GM12878 (cell line): ENCODE data around the gene ADGRG7. TPM values are rescaled to one million over a fixed set of nuclear protein-coding genes. Genes with fewer than 3 reads are reported as not detected.
A peak's percentile ranks its signal among the peaks of the same experiment; 100 is the strongest.

ENCODE experiments used
- ESRRA ChIP-seq: IDR thresholded peaks from 2 replicates; pipeline ENCODE4 v1.6.1; 2012; ENCODE audit warnings: mild to moderate bottlenecking, low read length, improper control_type of control experiment
- HDAC6 ChIP-seq: fragments of 200-600 bp; sonication (generic); IDR thresholded peaks from one replicate; pipeline ENCODE4 v1.8.0; 2017; ENCODE audit warnings: antibody characterized with exemption; ENCODE audit not compliant: unreplicated experiment
- RELA ChIP-seq: fragments of 450-650 bp; IDR thresholded peaks from 2 replicates; pipeline ENCODE4 v1.8.0; 2014; ENCODE audit warnings: borderline replicate concordance; ENCODE audit not compliant: partially characterized antibody
- STAT1 ChIP-seq: fragments of 450-650 bp; conservative IDR thresholded peaks from 2 replicates; pipeline ENCODE4 v1.6.1; 2014; ENCODE audit warnings: antibody characterized with exemption, mild to moderate bottlenecking
- TAF1 ChIP-seq: IDR thresholded peaks from 2 replicates; pipeline ENCODE4 v1.6.1; 2011; ENCODE audit warnings: mild to moderate bottlenecking, low read depth, low read length, borderline replicate concordance
- TCF7 ChIP-seq: IDR thresholded peaks from 2 replicates; pipeline ENCODE4 v1.6.1; 2014; ENCODE audit warnings: antibody characterized with exemption, borderline replicate concordance
- ZBED1 ChIP-seq: IDR thresholded peaks from 2 replicates; pipeline ENCODE4 v1.6.1; 2016; ENCODE audit warnings: borderline replicate concordance
- ZNF207 ChIP-seq: fragments of 450-650 bp; IDR thresholded peaks from 2 replicates; pipeline ENCODE4 v1.6.1; 2014; ENCODE audit warnings: antibody characterized with exemption, mild to moderate bottlenecking, borderline replicate concordance
- polyA plus RNA-seq, 11 experiments: library from polyadenylated mRNA; depleted of rRNA in 4 of 11; unstranded in 6 of 11; stranded (reverse) in 5 of 11; fragments of >200 nt; fragmentation: Nextera tagmentation in 4 of 11; fragmentation: Illumina TruSeq in 1 of 11; extraction: Ambion mirVana in 4 of 11; extraction: Trizol in 1 of 11; gene quantifications; 1 replicate in 1 of 11; 2 replicates in 10 of 11; pipeline versions ENCODE4 v1.2.1 to v1.2.3, GENCODE V29; 2011 to 2016; ENCODE audit warnings: inconsistent platforms in 2 of 11, missing spikeins in 2 of 11, low read depth in 1 of 11
- total RNA-seq, 4 experiments: library from RNA; depleted of rRNA in 3 of 4; stranded (reverse); fragments of >200 nt in 3 of 4; fragmentation: Illumina TruSeq in 1 of 4; extraction: Trizol in 1 of 4; gene quantifications; 2 replicates each; pipeline versions ENCODE4 v1.2.1 to v1.2.3, GENCODE V29; 2013 to 2021
- TF ChIP-seq, protein P1 (sequence below): fragments of 450-650 bp; IDR thresholded peaks from 2 replicates; pipeline ENCODE4 v1.6.1; 2017; ENCODE audit warnings: low read depth, mild to moderate bottlenecking, moderate library complexity
- TF ChIP-seq, protein P2 (sequence below): fragments of 450-650 bp; IDR thresholded peaks from 2 replicates; pipeline ENCODE4 v1.6.1; 2014; ENCODE audit warnings: mild to moderate bottlenecking
- TF ChIP-seq, protein P3 (sequence below): fragments of 150-350 bp; IDR thresholded peaks from 2 replicates; pipeline ENCODE4 v1.6.1; 2016; ENCODE audit warnings: low read depth, low read length
- TF ChIP-seq, protein P4 (sequence below), 3 experiments: IDR thresholded peaks in 2 of 3; conservative IDR thresholded peaks in 1 of 3; 2 replicates each; pipeline ENCODE4 v1.5.1; 2011; ENCODE audit warnings: low read depth in 3 of 3, low read length in 3 of 3, mild to moderate bottlenecking in 3 of 3, control low read depth in 2 of 3, moderate library complexity in 2 of 3, inconsistent platforms in 1 of 3, mixed read lengths in 1 of 3; ENCODE audit not compliant: control insufficient read depth in 2 of 3, insufficient read depth in 1 of 3; ENCODE audit errors: extremely low read depth in 1 of 3
- TF ChIP-seq, protein P5 (sequence below): IDR thresholded peaks from 2 replicates; pipeline ENCODE4 v1.6.1; 2011; ENCODE audit warnings: borderline replicate concordance, low read depth, mild to moderate bottlenecking, moderate library complexity, mixed read lengths, low read length; ENCODE audit not compliant: insufficient read depth; ENCODE audit errors: extremely low read length
- TF ChIP-seq, protein P6 (sequence below): IDR thresholded peaks from 2 replicates; pipeline ENCODE4 v1.6.1; 2011; ENCODE audit warnings: mild to moderate bottlenecking, low read depth, low read length, moderate library complexity; ENCODE audit not compliant: insufficient replicate concordance

ADGRG7 gene
- total and polyA plus RNA-seq, 10 of the 15 experiments (the other 5 are each of a cell fraction or from before 2014, with no cell fraction given), result 0.02 to 0.21 (median 0.14) TPM; not detected in 7

DNA sequence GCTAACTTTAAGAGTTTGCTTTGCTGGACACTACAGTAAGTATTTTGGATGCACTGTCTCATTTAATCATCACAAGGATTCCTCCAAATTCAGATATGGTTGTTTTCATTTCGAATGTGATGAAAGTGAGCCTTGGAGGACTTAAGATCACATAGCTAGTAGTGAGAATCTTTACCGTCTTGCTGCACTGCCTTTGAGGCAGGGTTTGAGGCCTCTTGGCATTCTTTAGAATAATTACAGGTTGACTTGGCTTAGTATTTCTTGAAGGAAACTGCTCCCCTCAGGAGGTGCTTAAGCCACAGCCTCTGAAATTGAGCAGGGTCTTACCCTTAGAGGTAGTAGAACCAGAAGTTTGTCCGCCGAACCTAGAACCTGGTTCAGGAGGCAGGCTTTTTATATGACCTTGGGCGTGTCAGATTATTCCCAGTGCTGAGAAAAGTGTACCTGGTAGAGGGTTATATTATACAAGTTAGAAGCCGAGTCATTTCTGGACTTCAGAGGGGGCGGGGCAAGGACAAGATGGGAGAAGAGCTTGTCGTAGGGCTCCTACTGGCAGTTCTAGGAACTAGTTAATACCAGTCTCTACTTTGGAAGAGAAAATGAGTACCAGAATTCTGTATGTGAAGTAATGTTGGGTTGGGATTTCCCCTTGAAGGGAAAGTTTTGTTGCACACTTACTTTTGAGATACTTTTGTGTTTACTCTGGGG is 101.0 kb downstream of the ADGRG7 start (continued):
- TF ChIP-seq, protein P1, sequence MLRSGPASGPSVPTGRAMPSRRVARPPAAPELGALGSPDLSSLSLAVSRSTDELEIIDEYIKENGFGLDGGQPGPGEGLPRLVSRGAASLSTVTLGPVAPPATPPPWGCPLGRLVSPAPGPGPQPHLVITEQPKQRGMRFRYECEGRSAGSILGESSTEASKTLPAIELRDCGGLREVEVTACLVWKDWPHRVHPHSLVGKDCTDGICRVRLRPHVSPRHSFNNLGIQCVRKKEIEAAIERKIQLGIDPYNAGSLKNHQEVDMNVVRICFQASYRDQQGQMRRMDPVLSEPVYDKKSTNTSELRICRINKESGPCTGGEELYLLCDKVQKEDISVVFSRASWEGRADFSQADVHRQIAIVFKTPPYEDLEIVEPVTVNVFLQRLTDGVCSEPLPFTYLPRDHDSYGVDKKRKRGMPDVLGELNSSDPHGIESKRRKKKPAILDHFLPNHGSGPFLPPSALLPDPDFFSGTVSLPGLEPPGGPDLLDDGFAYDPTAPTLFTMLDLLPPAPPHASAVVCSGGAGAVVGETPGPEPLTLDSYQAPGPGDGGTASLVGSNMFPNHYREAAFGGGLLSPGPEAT, result peak; percentile 24; the same call in 1 of the 2 replicates
- TF ChIP-seq ZNF207, result no peak
- TF ChIP-seq, protein P2, sequence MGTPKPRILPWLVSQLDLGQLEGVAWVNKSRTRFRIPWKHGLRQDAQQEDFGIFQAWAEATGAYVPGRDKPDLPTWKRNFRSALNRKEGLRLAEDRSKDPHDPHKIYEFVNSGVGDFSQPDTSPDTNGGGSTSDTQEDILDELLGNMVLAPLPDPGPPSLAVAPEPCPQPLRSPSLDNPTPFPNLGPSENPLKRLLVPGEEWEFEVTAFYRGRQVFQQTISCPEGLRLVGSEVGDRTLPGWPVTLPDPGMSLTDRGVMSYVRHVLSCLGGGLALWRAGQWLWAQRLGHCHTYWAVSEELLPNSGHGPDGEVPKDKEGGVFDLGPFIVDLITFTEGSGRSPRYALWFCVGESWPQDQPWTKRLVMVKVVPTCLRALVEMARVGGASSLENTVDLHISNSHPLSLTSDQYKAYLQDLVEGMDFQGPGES, result no peak
- no peak for TF ChIP-seq TCF7
- TF ChIP-seq, protein P3, sequence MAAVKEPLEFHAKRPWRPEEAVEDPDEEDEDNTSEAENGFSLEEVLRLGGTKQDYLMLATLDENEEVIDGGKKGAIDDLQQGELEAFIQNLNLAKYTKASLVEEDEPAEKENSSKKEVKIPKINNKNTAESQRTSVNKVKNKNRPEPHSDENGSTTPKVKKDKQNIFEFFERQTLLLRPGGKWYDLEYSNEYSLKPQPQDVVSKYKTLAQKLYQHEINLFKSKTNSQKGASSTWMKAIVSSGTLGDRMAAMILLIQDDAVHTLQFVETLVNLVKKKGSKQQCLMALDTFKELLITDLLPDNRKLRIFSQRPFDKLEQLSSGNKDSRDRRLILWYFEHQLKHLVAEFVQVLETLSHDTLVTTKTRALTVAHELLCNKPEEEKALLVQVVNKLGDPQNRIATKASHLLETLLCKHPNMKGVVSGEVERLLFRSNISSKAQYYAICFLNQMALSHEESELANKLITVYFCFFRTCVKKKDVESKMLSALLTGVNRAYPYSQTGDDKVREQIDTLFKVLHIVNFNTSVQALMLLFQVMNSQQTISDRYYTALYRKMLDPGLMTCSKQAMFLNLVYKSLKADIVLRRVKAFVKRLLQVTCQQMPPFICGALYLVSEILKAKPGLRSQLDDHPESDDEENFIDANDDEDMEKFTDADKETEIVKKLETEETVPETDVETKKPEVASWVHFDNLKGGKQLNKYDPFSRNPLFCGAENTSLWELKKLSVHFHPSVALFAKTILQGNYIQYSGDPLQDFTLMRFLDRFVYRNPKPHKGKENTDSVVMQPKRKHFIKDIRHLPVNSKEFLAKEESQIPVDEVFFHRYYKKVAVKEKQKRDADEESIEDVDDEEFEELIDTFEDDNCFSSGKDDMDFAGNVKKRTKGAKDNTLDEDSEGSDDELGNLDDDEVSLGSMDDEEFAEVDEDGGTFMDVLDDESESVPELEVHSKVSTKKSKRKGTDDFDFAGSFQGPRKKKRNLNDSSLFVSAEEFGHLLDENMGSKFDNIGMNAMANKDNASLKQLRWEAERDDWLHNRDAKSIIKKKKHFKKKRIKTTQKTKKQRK, result no peak
- TF ChIP-seq, protein P4, sequence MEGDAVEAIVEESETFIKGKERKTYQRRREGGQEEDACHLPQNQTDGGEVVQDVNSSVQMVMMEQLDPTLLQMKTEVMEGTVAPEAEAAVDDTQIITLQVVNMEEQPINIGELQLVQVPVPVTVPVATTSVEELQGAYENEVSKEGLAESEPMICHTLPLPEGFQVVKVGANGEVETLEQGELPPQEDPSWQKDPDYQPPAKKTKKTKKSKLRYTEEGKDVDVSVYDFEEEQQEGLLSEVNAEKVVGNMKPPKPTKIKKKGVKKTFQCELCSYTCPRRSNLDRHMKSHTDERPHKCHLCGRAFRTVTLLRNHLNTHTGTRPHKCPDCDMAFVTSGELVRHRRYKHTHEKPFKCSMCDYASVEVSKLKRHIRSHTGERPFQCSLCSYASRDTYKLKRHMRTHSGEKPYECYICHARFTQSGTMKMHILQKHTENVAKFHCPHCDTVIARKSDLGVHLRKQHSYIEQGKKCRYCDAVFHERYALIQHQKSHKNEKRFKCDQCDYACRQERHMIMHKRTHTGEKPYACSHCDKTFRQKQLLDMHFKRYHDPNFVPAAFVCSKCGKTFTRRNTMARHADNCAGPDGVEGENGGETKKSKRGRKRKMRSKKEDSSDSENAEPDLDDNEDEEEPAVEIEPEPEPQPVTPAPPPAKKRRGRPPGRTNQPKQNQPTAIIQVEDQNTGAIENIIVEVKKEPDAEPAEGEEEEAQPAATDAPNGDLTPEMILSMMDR (IDR thresholded peaks at IDR 0.05 in 2 of 3, conservative IDR thresholded peaks at IDR 0.05 in 1 of 3; ENCODE audit: control insufficient read depth in 2 of 3, extremely low read depth in 1 of 3, insufficient read depth in 1 of 3, low read depth in 3 of 3, low read length in 3 of 3), result peak; percentile 26 to 43 (median 40); a peak in 4 of 6 replicates
- TF ChIP-seq, protein P5, sequence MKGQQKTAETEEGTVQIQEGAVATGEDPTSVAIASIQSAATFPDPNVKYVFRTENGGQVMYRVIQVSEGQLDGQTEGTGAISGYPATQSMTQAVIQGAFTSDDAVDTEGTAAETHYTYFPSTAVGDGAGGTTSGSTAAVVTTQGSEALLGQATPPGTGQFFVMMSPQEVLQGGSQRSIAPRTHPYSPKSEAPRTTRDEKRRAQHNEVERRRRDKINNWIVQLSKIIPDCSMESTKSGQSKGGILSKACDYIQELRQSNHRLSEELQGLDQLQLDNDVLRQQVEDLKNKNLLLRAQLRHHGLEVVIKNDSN, result no peak
- TF ChIP-seq ZBED1, result no peak
- TF ChIP-seq ESRRA, result no peak
- TF ChIP-seq HDAC6, result no peak
- TF ChIP-seq STAT1, result no peak
- TF ChIP-seq RELA, result no peak
- TF ChIP-seq TAF1, result no peak
- TF ChIP-seq, protein P6, sequence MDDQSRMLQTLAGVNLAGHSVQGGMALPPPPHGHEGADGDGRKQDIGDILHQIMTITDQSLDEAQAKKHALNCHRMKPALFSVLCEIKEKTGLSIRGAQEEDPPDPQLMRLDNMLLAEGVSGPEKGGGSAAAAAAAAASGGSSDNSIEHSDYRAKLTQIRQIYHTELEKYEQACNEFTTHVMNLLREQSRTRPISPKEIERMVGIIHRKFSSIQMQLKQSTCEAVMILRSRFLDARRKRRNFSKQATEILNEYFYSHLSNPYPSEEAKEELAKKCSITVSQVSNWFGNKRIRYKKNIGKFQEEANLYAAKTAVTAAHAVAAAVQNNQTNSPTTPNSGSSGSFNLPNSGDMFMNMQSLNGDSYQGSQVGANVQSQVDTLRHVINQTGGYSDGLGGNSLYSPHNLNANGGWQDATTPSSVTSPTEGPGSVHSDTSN, result no peak
